CD4-positive, alpha-beta T cell treated with Interleukin-15 for 4 hours (primary cell): ENCODE data around the gene TLE4.
"Not testable (repeated sequence)": the region's sequence is repeated elsewhere in the genome, so short reads cannot be mapped to it uniquely, and the experiment has no call there.

Experiments
- DNase-seq: peaks from one replicate; pipeline ENCODE4 v3.0.0-alpha.2; 2020; ENCODE audit warnings: low spot score

The TLE4 gene

GRCh38 chr9:79604149-79604548 lies 32.4 kb downstream of the TLE4 start:
- no peak for DNase-seq

- DNase-seq = no peak
Measured at GRCh38 chr9:79604921-79605562, 33.3 kb downstream of the TLE4 start.

- DNase-seq = not testable (repeated sequence)
Measured at GRCh38 chr9:79606529-79606928, 34.8 kb downstream of the TLE4 start.

GRCh38 chr9:79609468-79610018 lies 37.8 kb downstream of the TLE4 start:
- DNase-seq = no peak

- no peak for DNase-seq
Measured at GRCh38 chr9:79610019-79610631, 38.4 kb downstream of the TLE4 start.

- DNase-seq = no peak
Measured at GRCh38 chr9:79610791-79611614, 39.2 kb downstream of the TLE4 start.

- DNase-seq = no peak
Measured at GRCh38 chr9:79613145-79613544, 41.4 kb downstream of the TLE4 start.

GRCh38 chr9:79615038-79615437 lies 43.3 kb downstream of the TLE4 start:
- no peak for DNase-seq

- DNase-seq = no peak
Measured at GRCh38 chr9:79616013-79616412, 44.2 kb downstream of the TLE4 start.

GRCh38 chr9:79616971-79617370 lies 45.2 kb downstream of the TLE4 start:
- no peak for DNase-seq

GRCh38 chr9:79617395-79617794 lies 45.6 kb downstream of the TLE4 start:
- no peak for DNase-seq

- no peak for DNase-seq
Measured at GRCh38 chr9:79619930-79620329, 48.2 kb downstream of the TLE4 start.

GRCh38 chr9:79621916-79622575 lies 50.3 kb downstream of the TLE4 start:
- no peak for DNase-seq

- DNase-seq = peak; percentile 75
Measured at GRCh38 chr9:79623799-79624721, 52.3 kb downstream of the TLE4 start.

- DNase-seq = no peak
Measured at GRCh38 chr9:79629721-79630120, 58.0 kb downstream of the TLE4 start.

- DNase-seq = no peak
Measured at GRCh38 chr9:79630521-79631403, 59.0 kb downstream of the TLE4 start.

GRCh38 chr9:79632060-79632459 lies 60.3 kb downstream of the TLE4 start:
- DNase-seq = no peak

GRCh38 chr9:79632705-79633104 lies 60.9 kb downstream of the TLE4 start:
- no peak for DNase-seq

- DNase-seq = peak; percentile 6
Measured at GRCh38 chr9:79633558-79633957, 61.8 kb downstream of the TLE4 start.
